H1 (cell line): ENCODE measurements around the gene CYTIP.

ENCODE experiments used
- CEBPB ChIP-seq: IDR thresholded peaks from 2 replicates; pipeline ENCODE4 v1.6.1; 2012; ENCODE audit warnings: low read depth, low read length
- EZH2 ChIP-seq: fragments of 200-600 bp; sonication (generic); IDR thresholded peaks from 2 replicates; pipeline ENCODE4 v1.7.1; 2012; ENCODE audit warnings: low read depth, mild to moderate bottlenecking, moderate library complexity, low read length, inconsistent platforms; ENCODE audit not compliant: severe bottlenecking
- GABPA ChIP-seq: IDR thresholded peaks from 2 replicates; pipeline ENCODE4 v1.6.1; 2011; ENCODE audit warnings: mild to moderate bottlenecking, low read length, moderate library complexity, borderline replicate concordance; ENCODE audit not compliant: insufficient read depth
- RAD21 ChIP-seq, 2 experiments: IDR thresholded peaks in 1 of 2; conservative IDR thresholded peaks in 1 of 2; 2 replicates each; pipeline ENCODE4 v1.6.1; 2011; ENCODE audit warnings: low read depth in 2 of 2, low read length in 2 of 2, improper control_type of control experiment in 1 of 2, inconsistent platforms in 1 of 2, mild to moderate bottlenecking in 1 of 2, moderate library complexity in 1 of 2
- TF ChIP-seq, protein P1 (sequence below), 3 experiments: IDR thresholded peaks; 1 replicate in 2 of 3; 2 replicates in 1 of 3; pipeline versions ENCODE4 v1.5.1 to v1.6.1; 2011; ENCODE audit warnings: low read length in 3 of 3, mild to moderate bottlenecking in 3 of 3, inconsistent platforms in 2 of 3, low read depth in 1 of 3, moderate library complexity in 1 of 3; ENCODE audit not compliant: insufficient read depth in 1 of 3; ENCODE audit errors: control extremely low read depth in 1 of 3

DNA sequence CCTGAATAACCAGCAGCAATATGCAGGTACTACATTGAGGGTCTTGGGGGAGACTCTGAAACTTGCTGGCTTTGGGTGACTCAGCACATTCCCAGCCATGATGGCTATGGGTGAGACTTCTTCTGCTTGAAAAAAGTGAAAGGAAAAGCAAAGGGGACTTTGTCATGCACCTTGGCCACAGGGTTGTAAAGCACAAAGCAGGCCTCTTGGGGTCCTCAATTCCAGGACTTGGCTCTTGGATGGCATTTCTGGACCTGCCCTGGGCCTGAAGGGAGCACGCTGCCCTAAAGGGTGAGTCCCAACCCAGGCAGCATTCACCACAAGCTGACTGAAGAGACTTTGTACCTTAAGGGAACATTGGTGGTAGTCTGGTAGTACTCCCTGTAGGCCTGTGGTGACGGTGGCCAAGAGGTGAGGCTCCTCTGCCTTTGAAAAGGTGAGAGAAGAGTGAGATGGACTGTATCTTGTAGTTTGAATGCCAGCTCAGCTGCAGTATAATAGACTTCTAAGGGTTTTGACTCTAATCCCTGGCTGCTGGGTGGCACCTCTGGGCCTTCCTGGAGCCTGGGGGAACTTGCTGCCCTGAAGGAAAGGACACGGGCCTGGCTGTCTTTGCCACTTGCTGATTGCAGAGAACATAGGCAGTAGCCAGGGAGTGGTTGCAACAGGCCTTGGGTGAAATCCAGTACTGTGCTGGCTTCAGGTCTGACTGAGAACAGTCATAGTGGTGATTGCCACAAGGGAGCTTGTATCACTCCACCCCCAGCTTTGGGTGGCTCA, 36.5 kb upstream of the CYTIP start:
- no peak for TF ChIP-seq GABPA
- TF ChIP-seq, protein P1, sequence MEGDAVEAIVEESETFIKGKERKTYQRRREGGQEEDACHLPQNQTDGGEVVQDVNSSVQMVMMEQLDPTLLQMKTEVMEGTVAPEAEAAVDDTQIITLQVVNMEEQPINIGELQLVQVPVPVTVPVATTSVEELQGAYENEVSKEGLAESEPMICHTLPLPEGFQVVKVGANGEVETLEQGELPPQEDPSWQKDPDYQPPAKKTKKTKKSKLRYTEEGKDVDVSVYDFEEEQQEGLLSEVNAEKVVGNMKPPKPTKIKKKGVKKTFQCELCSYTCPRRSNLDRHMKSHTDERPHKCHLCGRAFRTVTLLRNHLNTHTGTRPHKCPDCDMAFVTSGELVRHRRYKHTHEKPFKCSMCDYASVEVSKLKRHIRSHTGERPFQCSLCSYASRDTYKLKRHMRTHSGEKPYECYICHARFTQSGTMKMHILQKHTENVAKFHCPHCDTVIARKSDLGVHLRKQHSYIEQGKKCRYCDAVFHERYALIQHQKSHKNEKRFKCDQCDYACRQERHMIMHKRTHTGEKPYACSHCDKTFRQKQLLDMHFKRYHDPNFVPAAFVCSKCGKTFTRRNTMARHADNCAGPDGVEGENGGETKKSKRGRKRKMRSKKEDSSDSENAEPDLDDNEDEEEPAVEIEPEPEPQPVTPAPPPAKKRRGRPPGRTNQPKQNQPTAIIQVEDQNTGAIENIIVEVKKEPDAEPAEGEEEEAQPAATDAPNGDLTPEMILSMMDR (IDR thresholded peaks at IDR 0.05; ENCODE audit: control extremely low read depth in 1 of 3, insufficient read depth in 1 of 3, low read depth in 1 of 3, low read length in 3 of 3) = no peak
- TF ChIP-seq EZH2 = no peak
- TF ChIP-seq CEBPB = no peak
- no peak for TF ChIP-seq RAD21 (IDR thresholded peaks at IDR 0.05 in 1 of 2, conservative IDR thresholded peaks at IDR 0.05 in 1 of 2; ENCODE audit: low read depth in 2 of 2, low read length in 2 of 2)
